Activated effector memory CD4-positive, alpha-beta T cell treated with anti-CD3 and anti-CD28 coated beads, Interleukin-2, amount 50 U/mL, for 16 hours (primary cell): ENCODE data around the gene LIPA.
"Not testable (repeated sequence)": the region's sequence is repeated elsewhere in the genome, so short reads cannot be mapped to it uniquely, and the experiment has no call there.

Experiments
- DNase-seq: peaks from one replicate; pipeline ENCODE4 v3.0.0-alpha.2; 2020

LIPA gene

DNA sequence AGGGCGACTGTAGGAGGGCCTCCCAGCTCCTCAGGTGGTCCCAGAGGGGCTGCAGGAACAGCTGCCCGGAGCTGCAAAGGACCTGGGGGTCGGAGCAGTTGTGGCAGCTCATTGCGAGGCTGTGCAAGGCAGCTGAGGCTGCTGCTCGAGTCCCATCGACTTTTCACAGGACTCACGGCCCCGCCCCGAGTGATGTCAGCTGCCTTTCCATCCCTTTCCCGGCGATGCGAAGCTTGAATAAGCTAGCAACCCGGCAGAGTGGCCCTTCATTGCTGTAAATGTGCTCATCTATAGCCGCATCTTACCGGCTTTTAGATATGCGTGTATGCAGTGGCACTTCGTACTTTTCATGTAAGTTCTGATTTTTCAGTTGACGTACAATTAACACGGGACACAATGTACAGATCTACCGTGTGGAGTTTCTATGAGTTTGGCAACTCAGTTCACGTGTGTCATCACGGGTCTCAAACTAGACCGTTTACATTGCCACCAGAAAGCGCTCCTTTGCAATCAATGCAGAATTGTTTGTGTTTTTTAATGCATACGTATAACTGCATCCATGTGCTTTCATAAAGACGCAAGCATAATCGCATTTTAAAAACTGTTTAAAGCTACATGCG is 44.3 kb downstream of the LIPA start, which contains the start of gene CH25H:
TSS of gene CH25H (minus strand) at position 137 of the 620 bp plus-strand sequence. CDS start at position 112, 25 bp downstream.
- peak; percentile 83 for DNase-seq

DNA sequence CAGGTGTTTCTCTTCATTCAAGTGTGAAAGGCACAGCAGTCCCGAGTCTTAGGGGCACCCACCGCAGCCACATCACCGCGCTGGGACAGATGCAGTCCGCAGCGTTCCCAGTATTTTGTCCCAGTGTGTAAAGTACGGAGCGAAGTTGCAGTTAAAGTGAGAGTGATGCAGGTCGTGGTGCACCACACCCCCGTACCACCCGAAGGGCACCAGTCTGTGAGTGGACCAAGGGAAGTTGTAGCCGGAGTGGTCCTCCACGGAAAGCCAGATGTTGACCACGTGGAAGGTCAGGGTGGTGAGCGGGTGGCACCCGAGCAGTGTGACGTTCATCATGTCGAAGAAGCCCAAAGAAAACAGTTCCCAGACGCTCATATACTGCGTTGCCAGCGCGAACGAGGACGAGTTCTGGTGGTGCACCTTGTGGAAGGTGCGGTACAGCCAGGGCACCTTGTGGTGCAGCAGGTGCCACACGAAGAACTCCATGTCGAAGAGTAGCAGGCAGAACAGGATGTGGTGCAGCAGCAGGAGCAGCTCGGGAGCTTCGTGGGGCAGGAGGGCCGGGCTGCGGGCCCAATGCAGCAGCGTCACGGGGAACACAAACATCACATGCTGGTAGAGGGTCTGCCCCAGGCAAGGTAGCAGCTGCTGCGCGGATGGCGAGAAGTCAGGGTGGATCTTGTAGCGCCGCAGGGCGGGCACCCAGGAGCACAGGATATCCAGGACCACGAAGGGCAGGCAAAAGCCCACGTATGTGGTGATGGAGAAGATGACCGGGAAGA is 45.0 kb downstream of the LIPA start:
- peak; percentile 74 for DNase-seq

GRCh38 chr10:89204621-89205185 is 46.9 kb downstream of the LIPA start:
- no peak for DNase-seq

DNA sequence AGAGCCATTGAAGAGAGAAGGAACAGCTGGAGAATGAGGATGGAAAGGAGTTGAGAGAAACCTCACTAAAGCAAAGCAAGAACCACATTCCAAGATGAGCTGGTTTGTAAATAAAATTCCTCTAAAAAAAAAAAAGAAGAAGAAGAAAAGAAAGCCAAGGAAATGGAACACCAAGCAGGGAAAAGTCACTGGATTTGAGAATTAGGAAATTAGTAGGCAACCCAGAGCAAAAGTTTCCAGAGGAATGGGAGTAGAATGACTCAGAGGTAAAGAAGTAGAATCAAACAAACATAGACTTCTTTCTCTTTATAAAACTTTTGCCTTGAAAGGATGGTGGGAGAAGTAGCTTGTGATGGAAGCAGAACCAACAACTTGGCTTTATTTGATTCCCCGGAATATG is 48.3 kb downstream of the LIPA start:
- DNase-seq, result no peak

- no peak for DNase-seq
Measured at GRCh38 chr10:89202033-89202425, 49.5 kb downstream of the LIPA start.

GRCh38 chr10:89201345-89202032 is 50.1 kb downstream of the LIPA start:
- DNase-seq, result no peak

DNA sequence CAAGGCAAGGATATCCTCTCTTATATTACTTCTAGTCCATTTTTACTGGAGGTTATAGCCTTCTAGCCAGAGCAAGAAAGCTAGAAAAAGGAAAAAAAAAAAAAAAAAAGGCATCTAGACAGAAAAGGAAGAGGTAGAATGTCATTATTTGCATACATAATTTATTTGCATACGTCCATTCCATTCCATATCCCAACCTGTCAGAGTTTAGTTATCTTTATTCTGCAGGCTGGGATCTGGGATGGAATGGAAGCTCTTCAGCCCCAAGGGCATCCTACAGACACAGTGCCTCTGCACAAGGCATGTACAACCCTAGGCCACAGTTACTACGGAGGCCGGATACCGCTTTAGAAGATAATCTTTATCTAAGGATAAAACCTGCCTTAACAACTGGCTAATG is 54.1 kb downstream of the LIPA start:
- DNase-seq, result no peak

- not testable (repeated sequence) for DNase-seq
Measured at GRCh38 chr10:89191301-89191700, 60.3 kb downstream of the LIPA start.

- DNase-seq, result no peak
Measured at GRCh38 chr10:89189211-89189734, 62.3 kb downstream of the LIPA start.

DNA sequence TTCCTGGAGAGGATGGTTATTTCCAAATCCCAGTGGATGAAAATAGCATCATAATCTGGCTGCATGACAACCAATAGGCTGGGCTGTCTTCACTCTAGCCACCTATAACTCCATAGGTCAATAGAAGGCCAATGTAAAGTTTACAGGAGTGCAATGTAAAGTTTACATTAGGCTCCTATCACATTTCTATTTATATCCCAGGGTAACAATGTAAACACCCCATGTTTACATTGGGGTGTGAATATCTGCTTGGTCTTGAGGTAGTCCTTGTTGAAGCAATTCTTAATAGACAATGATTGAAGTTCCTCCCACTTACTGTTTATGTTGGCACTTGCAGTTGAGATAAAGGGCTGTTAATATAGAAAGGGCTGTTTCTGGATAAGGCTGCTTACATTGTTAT is 65.9 kb downstream of the LIPA start:
- no peak for DNase-seq

DNA sequence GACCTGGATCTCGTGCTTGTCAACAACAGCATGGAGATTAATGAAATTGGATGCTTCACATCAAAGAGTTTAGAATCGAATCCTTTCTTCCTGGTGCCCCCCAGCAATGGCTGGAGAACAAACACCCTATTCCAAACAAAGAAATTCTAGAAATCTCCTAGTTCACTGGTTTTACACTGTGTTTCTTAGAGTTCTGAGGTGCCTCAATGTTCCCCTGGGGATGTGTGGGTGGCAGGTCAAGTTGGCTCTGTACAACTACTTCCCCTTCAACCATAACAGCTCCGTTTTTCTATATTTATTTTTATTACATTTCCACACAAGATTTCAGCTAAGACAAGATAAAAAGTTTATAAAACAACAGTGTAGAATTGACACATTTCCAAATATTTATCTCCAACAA is 66.9 kb downstream of the LIPA start:
- no peak for DNase-seq

GRCh38 chr10:89183571-89183970 is 68.0 kb downstream of the LIPA start:
- DNase-seq, result no peak

DNA sequence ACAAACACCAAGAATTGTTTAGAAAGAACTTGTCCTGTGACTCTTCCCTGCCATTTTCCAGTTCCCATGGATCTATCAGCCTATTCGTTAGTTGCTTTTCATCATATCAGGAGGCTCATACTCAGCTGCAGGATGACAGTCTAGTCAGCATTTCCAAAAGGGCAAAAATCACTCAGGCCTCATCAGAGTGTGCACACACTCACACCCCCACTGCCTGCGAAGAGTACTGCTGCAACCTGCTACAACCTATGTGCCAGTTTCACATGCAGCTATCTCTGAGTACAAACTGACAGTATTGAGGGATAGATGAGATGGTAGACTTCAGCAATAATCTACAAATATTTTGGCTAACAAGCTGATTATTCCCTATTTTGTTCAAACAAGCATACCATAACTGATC is 68.7 kb downstream of the LIPA start:
- DNase-seq, result no peak

DNA sequence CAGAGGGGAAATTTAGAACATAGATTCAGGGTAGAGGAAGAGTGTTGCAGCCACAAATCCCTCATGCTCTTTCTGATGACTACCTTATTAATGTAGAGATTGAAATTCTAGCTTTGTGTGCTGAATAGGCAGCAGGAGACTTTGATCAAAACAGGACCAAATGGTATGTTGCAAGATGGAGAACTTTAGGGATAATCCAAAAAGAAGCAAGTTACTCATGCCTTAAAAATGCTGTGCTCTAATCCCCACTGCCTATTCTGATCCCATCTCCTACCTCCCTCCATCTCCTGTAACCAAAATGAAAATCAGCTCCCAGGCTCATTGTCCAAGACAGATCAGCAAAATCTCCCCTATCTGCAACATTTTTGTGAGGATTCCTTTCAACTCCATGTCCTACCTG is 75.8 kb downstream of the LIPA start:
- no peak for DNase-seq

DNA sequence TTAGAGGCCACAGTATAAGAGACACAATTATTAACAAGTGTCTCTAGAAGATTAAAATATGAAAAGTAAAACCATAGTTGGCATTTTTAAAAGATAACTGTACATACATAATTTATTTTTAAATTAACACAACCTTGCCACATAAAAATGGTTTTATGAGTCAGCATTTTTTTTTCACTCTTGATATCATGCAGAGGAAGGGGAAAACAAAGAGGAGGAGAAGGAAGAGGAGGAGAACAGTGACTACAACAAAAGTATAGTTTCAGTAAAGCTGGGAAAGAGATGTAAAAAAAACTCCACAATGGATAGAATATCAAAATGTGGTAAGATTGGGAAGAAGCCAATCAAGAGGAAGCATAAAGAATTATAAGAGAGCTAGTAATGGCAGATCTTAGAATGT is 78.5 kb downstream of the LIPA start:
- DNase-seq, result no peak

DNA sequence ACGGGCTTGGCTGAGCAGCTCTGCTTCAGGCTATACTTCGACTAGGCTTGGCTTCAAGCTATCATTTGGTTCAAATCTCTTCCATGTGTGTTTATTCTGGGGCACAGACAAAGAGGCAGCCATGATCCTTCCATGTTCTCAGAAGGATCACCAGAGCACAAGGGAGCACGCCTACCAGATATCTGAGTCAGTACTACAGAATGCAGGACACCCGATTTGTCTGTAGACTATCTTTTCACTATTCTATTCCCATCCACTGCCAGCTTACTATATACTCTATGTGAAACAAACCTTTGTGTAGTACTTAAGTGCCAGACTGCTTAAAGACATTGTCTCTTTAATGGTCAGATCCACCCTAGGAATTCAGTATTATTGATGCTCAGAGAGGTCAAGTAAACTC is 79.6 kb downstream of the LIPA start:
- no peak for DNase-seq

- DNase-seq, result no peak
Measured at GRCh38 chr10:89171263-89171872, 80.2 kb downstream of the LIPA start.

- not testable (repeated sequence) for DNase-seq
Measured at GRCh38 chr10:89168354-89168900, 83.1 kb downstream of the LIPA start.

- no peak for DNase-seq
Measured at GRCh38 chr10:89167915-89168314, 83.7 kb downstream of the LIPA start.

DNA sequence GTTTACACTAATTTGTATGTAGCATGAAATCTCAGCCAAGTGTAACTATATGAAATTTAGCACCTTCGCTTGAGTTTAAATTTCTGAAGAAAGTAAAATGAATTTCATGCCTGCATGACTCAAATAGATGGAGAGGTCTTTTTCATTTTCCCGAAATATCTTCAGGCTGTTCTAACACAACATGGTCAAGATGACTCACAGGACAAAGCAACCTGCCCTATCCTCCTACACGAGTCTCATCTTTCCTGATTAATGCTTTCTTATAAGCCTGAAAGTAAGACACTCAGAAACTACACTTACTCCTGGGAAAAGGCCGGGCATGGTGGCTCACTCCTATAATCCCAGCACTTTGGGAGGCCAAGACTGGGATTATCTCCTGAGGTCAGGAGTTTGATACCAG is 85.7 kb downstream of the LIPA start:
- DNase-seq, result no peak

- DNase-seq, result no peak
Measured at GRCh38 chr10:89164920-89165319, 86.7 kb downstream of the LIPA start.

DNA sequence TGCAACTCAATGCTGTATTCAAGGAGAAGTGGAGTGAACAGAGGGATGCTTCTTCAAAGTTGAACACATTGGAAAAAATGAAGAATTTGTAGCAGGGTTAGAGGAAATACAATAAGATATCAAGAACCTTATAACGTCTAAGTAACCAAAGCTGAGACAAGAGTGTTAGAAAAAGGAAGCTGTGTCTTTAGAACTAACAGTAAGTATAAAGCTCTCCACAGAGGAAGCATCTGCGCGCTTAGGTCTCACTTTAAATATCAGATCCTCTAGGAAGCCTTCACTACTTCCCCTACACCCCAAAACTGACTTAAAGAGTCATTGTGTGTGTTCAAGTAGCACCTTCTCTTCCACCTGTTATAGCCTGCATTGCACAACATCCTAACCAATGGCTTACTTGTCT is 87.5 kb downstream of the LIPA start:
- no peak for DNase-seq
